Medulla oblongata (tissue), 1 donor: ENCODE results near the gene ZMYND8.

Experiments
- DNase-seq: peaks from one replicate; pipeline ENCODE4 v3.0.0-alpha.2; 2015; ENCODE audit errors: extremely low spot score

The ZMYND8 gene

GRCh38 chr20:47175493-47175892, 181.0 kb downstream of the ZMYND8 start:
- DNase-seq, result no peak

- DNase-seq, result no peak
These were observed 181.8 kb downstream of the ZMYND8 start for GRCh38 chr20:47174456-47175243.

- no peak for DNase-seq
These were observed 182.8 kb downstream of the ZMYND8 start for GRCh38 chr20:47173596-47174216.

- no peak for DNase-seq
These were observed 183.9 kb downstream of the ZMYND8 start for GRCh38 chr20:47172579-47172978.

- no peak for DNase-seq
These were observed 188.7 kb downstream of the ZMYND8 start for GRCh38 chr20:47167846-47168245.

GRCh38 chr20:47165376-47165865, 191.1 kb downstream of the ZMYND8 start:
- DNase-seq, result no peak

GRCh38 chr20:47164140-47164539, 192.4 kb downstream of the ZMYND8 start:
- DNase-seq, result no peak

- DNase-seq, result no peak
These were observed 195.1 kb downstream of the ZMYND8 start for GRCh38 chr20:47161411-47161810.

- no peak for DNase-seq
These were observed 195.5 kb downstream of the ZMYND8 start for GRCh38 chr20:47160992-47161391.

- no peak for DNase-seq
These were observed 196.3 kb downstream of the ZMYND8 start for GRCh38 chr20:47160240-47160639.
